Measurements from ENCODE around the gene TUBB1. TPM values are rescaled to one million over a fixed set of nuclear protein-coding genes. Genes with fewer than 3 reads are reported as not detected.

The TUBB1 gene
- not detected in 2 replicates for total RNA-seq (2022)
- Bru-seq, nascent RNA: percentile 16 among the genes with signal in this experiment
- BruChase-seq, experiment 1, labeled RNA remaining after a 6-hour chase: percentile 20 among the genes with signal in this experiment
- percentile 9 among the genes with signal in this experiment for BruChase-seq, experiment 2, labeled RNA remaining after a 2-hour chase
- long read RNA-seq, partial matches to known transcripts: 0 of 1 reads
- long read RNA-seq, other reads (novel, unspliced or antisense): 1 of 1 reads

GRCh38 chr20:59019217-59019616, at the start of gene TUBB1:
Gene TUBB1, plus strand, starts transcription at chr20:59019429. Its CDS starts 94 bp downstream, at chr20:59019523.
- Mint-ChIP-seq H3K27me3 (ENCODE audit: insufficient read depth, unreplicated experiment) (no peaks in the 10 kb centered on the region), H3K4me3 (ENCODE audit: unreplicated experiment) (no peak within 1 kb of the TSS), H3K36me3 (ENCODE audit: insufficient read depth, unreplicated experiment) (peaks cover 21% of the 10 kb centered on the region), H3K27ac (ENCODE audit: low read depth, unreplicated experiment) (no peak within 1 kb of the TSS), H3K4me1 (ENCODE audit: insufficient read depth, unreplicated experiment) (peaks cover 26% of the 10 kb centered on the region), H3K9me3 (ENCODE audit: unreplicated experiment) (no peaks in the 10 kb centered on the region)
- ChIA-PET POLR2A (interaction anchor here (0.7 to 6.5 kb wide), 5 partner anchors 8 to 1059 kb away, joined by 3 to 70 read pairs (median 12); partner anchors contain the start of genes ATP5F1E and PRELID3B), CTCF (interaction anchor here (0.6 to 1.1 kb wide), 3 partner anchors 9 to 48 kb away, joined by 3 to 4 read pairs (median 3); no protein-coding TSS in a partner anchor)
- intact Hi-C loops (cut with micrococcal nuclease): no loop called here
- no peak for DNase-seq (ENCODE audit: unreplicated experiment)
- BruUV-seq (replicated peaks): no TSS peak
- TF ChIP-seq CTCF (IDR thresholded peaks at IDR 0.05; ENCODE audit: unreplicated experiment): no peak

GRCh38 chr20:58969439-58969838, 49.8 kb upstream of the TUBB1 start:
- CTCF ChIA-PET: interaction anchor here (0.7 kb wide), 1 partner anchor 12 kb away, joined by 4 read pairs; no protein-coding TSS in a partner anchor
- H3K27ac Mint-ChIP-seq (ENCODE audit: low read depth, unreplicated experiment): no peak overlapping the region
- H3K4me1 Mint-ChIP-seq (ENCODE audit: insufficient read depth, unreplicated experiment): no peaks in the 10 kb centered on the region
- peaks cover 25% of the 10 kb centered on the region for H3K9me3 Mint-ChIP-seq (ENCODE audit: unreplicated experiment)
- intact Hi-C loops (cut with micrococcal nuclease): no loop called here
- TF ChIP-seq CTCF (IDR thresholded peaks at IDR 0.05; ENCODE audit: unreplicated experiment): no peak
- no TSS peak for BruUV-seq (replicated peaks)
- H3K27me3 Mint-ChIP-seq (ENCODE audit: insufficient read depth, unreplicated experiment): peaks cover 59% of the 10 kb centered on the region
- POLR2A ChIA-PET: interaction anchor here (1.2 kb wide), 1 partner anchor 12 kb away, joined by 5 read pairs; the partner anchor contains the start of gene NELFCD
- no peaks in the 10 kb centered on the region for H3K36me3 Mint-ChIP-seq (ENCODE audit: insufficient read depth, unreplicated experiment)
- no peak overlapping the region for H3K4me3 Mint-ChIP-seq (ENCODE audit: unreplicated experiment)
- DNase-seq (ENCODE audit: unreplicated experiment): no peak

GRCh38 chr20:58970146-58970545, 49.1 kb upstream of the TUBB1 start:
- DNase-seq (ENCODE audit: unreplicated experiment): no peak
- H3K36me3 Mint-ChIP-seq (ENCODE audit: insufficient read depth, unreplicated experiment): no peaks in the 10 kb centered on the region
- no peak overlapping the region for H3K4me3 Mint-ChIP-seq (ENCODE audit: unreplicated experiment)
- H3K4me1 Mint-ChIP-seq (ENCODE audit: insufficient read depth, unreplicated experiment): no peaks in the 10 kb centered on the region
- ChIA-PET POLR2A (interaction anchor here (1.2 kb wide), 1 partner anchor 11 kb away, joined by 5 read pairs; the partner anchor contains the start of gene NELFCD), CTCF (no interaction called here)
- peaks cover 26% of the 10 kb centered on the region for H3K9me3 Mint-ChIP-seq (ENCODE audit: unreplicated experiment)
- H3K27me3 Mint-ChIP-seq (ENCODE audit: insufficient read depth, unreplicated experiment): peaks cover 52% of the 10 kb centered on the region
- intact Hi-C loops (cut with micrococcal nuclease): no loop called here
- H3K27ac Mint-ChIP-seq (ENCODE audit: low read depth, unreplicated experiment): no peak overlapping the region
- BruUV-seq (replicated peaks): no TSS peak
- TF ChIP-seq CTCF (IDR thresholded peaks at IDR 0.05; ENCODE audit: unreplicated experiment): no peak

GRCh38 chr20:58971429-58971828, 47.8 kb upstream of the TUBB1 start:
- intact Hi-C loops (cut with micrococcal nuclease): no loop called here
- H3K27me3 Mint-ChIP-seq (ENCODE audit: insufficient read depth, unreplicated experiment): peaks cover 39% of the 10 kb centered on the region
- ChIA-PET POLR2A (interaction anchor here (1.1 to 1.4 kb wide), 2 partner anchors 22 to 82 kb away, joined by 3 read pairs; no protein-coding TSS in a partner anchor), CTCF (interaction anchor here (0.6 to 0.8 kb wide), 5 partner anchors 15 to 671 kb away, joined by 3 to 4 read pairs (median 3); partner anchors contain the start of gene TUBB1)
- H3K27ac Mint-ChIP-seq (ENCODE audit: low read depth, unreplicated experiment): no peak overlapping the region
- no peaks in the 10 kb centered on the region for H3K36me3 Mint-ChIP-seq (ENCODE audit: insufficient read depth, unreplicated experiment)
- peaks cover 35% of the 10 kb centered on the region for H3K9me3 Mint-ChIP-seq (ENCODE audit: unreplicated experiment)
- H3K4me1 Mint-ChIP-seq (ENCODE audit: insufficient read depth, unreplicated experiment): peaks cover 4% of the 10 kb centered on the region
- H3K4me3 Mint-ChIP-seq (ENCODE audit: unreplicated experiment): no peak overlapping the region
- no peak for TF ChIP-seq CTCF (IDR thresholded peaks at IDR 0.05; ENCODE audit: unreplicated experiment)
- no peak for DNase-seq (ENCODE audit: unreplicated experiment)
- no TSS peak for BruUV-seq (replicated peaks)
